CD14-positive monocyte (primary cell): Measurements from ENCODE around the gene LRRC7. TPM values are rescaled to one million over a fixed set of nuclear protein-coding genes. Genes with fewer than 3 reads are reported as not detected.

Experiments used
- DNase-seq, 3 donors: peaks; one replicate each; pipeline ENCODE4 v3.0.0-alpha.2; 2011 to 2022
- H2AFZ ChIP-seq: 2 replicates; pipeline ENCODE4 v1.6.0; 2012; ENCODE audit warnings: mild to moderate bottlenecking, low read depth, low read length, inconsistent platforms; ENCODE audit not compliant: insufficient read depth, poor library complexity, severe bottlenecking
- H3K27ac ChIP-seq, 2 donors: 1 replicate in 1 of 2; 2 replicates in 1 of 2; pipeline ENCODE4 v1.5.1; 2012 to 2013; ENCODE audit warnings: low read length in 2 of 2, control low read depth in 1 of 2, inconsistent platforms in 1 of 2, low read depth in 1 of 2, mild to moderate bottlenecking in 1 of 2
- H3K27me3 ChIP-seq, 2 donors: one replicate each; pipeline versions ENCODE4 v1.6.0 to v1.6.1; 2011 to 2013; ENCODE audit warnings: low read length in 2 of 2; ENCODE audit not compliant: control insufficient read depth in 2 of 2, insufficient read depth in 2 of 2
- H3K36me3 ChIP-seq, 2 donors: replicated peaks in 1 of 2; 1 replicate in 1 of 2; 2 replicates in 1 of 2; pipeline versions ENCODE4 v1.5.1 to v1.6.1; 2012 to 2013; ENCODE audit warnings: low read length in 2 of 2, control low read depth in 1 of 2, inconsistent platforms in 1 of 2, mild to moderate bottlenecking in 1 of 2; ENCODE audit not compliant: insufficient read depth in 2 of 2, control insufficient read depth in 1 of 2
- H3K4me1 ChIP-seq, 2 donors: 1 replicate in 1 of 2; 2 replicates in 1 of 2; pipeline versions ENCODE4 v1.5.1 to v1.6.1; 2012 to 2013; ENCODE audit warnings: low read length in 2 of 2, control low read depth in 1 of 2, inconsistent platforms in 1 of 2, mild to moderate bottlenecking in 1 of 2, moderate library complexity in 1 of 2; ENCODE audit not compliant: insufficient read depth in 2 of 2, control insufficient read depth in 1 of 2
- H3K4me2 ChIP-seq: replicated peaks from 2 replicates; pipeline ENCODE3; 2012; ENCODE audit warnings: low read length, moderate library complexity, mild to moderate bottlenecking; ENCODE audit not compliant: poor library complexity, severe bottlenecking; ENCODE audit errors: extremely low read depth
- H3K4me3 ChIP-seq, 3 experiments: fragments of 200-600 bp in 1 of 3; sonication (generic) in 1 of 3; replicated peaks in 1 of 3; 1 replicate in 2 of 3; 2 replicates in 1 of 3; pipeline ENCODE4 v1.5.1; 2011 to 2013; ENCODE audit warnings: low read length in 3 of 3, mild to moderate bottlenecking in 3 of 3, control low read depth in 2 of 3, low read depth in 2 of 3, inconsistent platforms in 1 of 3, moderate library complexity in 1 of 3
- H3K79me2 ChIP-seq: 2 replicates; pipeline ENCODE4 v1.6.0; 2012; ENCODE audit warnings: mild to moderate bottlenecking, control low read depth, inconsistent platforms, low read length, moderate library complexity; ENCODE audit not compliant: insufficient read depth
- H3K9ac ChIP-seq: 2 replicates; pipeline ENCODE4 v1.6.0; 2017; ENCODE audit warnings: low read length, mild to moderate bottlenecking; ENCODE audit not compliant: insufficient read depth, poor library complexity, severe bottlenecking
- H3K9me3 ChIP-seq, 2 donors: replicated peaks in 1 of 2; 1 replicate in 1 of 2; 2 replicates in 1 of 2; pipeline versions ENCODE4 v1.5.1 to v1.6.1; 2012 to 2013; ENCODE audit warnings: low read length in 2 of 2, control low read depth in 1 of 2; ENCODE audit not compliant: control insufficient read depth in 1 of 2, insufficient read depth in 1 of 2
- H4K20me1 ChIP-seq: 2 replicates; pipeline ENCODE4 v1.6.0; 2012; ENCODE audit warnings: mild to moderate bottlenecking, low read length, control low read depth, moderate library complexity; ENCODE audit not compliant: insufficient read depth
- H3K27ac Mint-ChIP-seq, 7 donors: one replicate each; pipeline ENCODE4 v1.8.0; 2020; ENCODE audit warnings: mild to moderate bottlenecking in 7 of 7, mixed read lengths in 7 of 7, moderate library complexity in 6 of 7, inconsistent platforms in 2 of 7
- H3K27me3 Mint-ChIP-seq, 3 donors: one replicate each; pipeline ENCODE4 v1.8.0; 2021 to 2022; ENCODE audit warnings: low read depth in 3 of 3, mild to moderate bottlenecking in 3 of 3, mixed read lengths in 3 of 3, moderate library complexity in 3 of 3, inconsistent platforms in 1 of 3
- H3K36me3 Mint-ChIP-seq, 2 donors: one replicate each; pipeline ENCODE4 v1.8.0; 2020; ENCODE audit warnings: mixed read lengths in 2 of 2, inconsistent platforms in 1 of 2, mild to moderate bottlenecking in 1 of 2
- H3K4me1 Mint-ChIP-seq: one replicate; pipeline ENCODE4 v1.8.0; 2020; ENCODE audit warnings: mild to moderate bottlenecking, mixed read lengths
- H3K4me3 Mint-ChIP-seq, 2 donors: one replicate each; pipeline ENCODE4 v1.8.0; 2020; ENCODE audit warnings: mild to moderate bottlenecking in 2 of 2, mixed read lengths in 2 of 2, moderate library complexity in 1 of 2
- H3K9me3 Mint-ChIP-seq, 7 donors: one replicate each; pipeline ENCODE4 v1.8.0; 2020 to 2022; ENCODE audit warnings: mixed read lengths in 7 of 7, mild to moderate bottlenecking in 6 of 7, moderate library complexity in 6 of 7, inconsistent platforms in 2 of 7
- CTCF ChIP-seq: fragments of 200-600 bp; IDR thresholded peaks from one replicate; pipeline ENCODE4 v1.8.0; 2022; ENCODE audit warnings: antibody characterized with exemption, mild to moderate bottlenecking
- WGBS: methylation state at CpG from one replicate; pipeline ENCODE4 v1.1.5; 2013; ENCODE audit warnings: missing lambda C conversion rate; ENCODE audit not compliant: insufficient coverage; 5-methylcytosine and 5-hydroxymethylcytosine counted together
- intact Hi-C, 2 donors: fragments of 100-400 bp; cut with micrococcal nuclease; formaldehyde crosslinking; loops; one replicate each; pipeline versions ENCODE4 v1.15.0 to v1.15.1; 2023
- polyA plus RNA-seq, 3 donors: library from polyadenylated mRNA; depleted of rRNA in 1 of 3; unstranded in 2 of 3; stranded (reverse) in 1 of 3; fragments of 300-500 nt in 2 of 3; fragments of >200 nt in 1 of 3; fragmentation: Illumina TruSeq in 2 of 3; gene quantifications; 1 replicate in 2 of 3; 2 replicates in 1 of 3; pipeline ENCODE4 v1.2.3, GENCODE V29; 2012 to 2021

LRRC7 gene
- polyA plus RNA-seq, 3 donors: not detected

GRCh38 chr1:69919922-69920273, 352.2 kb downstream of the LRRC7 start:
- H3K4me3 Mint-ChIP-seq: no peak overlapping the region
- no peaks in the 10 kb centered on the region for H3K36me3 Mint-ChIP-seq
- DNase-seq: no peak
- no peak overlapping the region for H3K27ac Mint-ChIP-seq
- Histone ChIP-seq H2AFZ (no peak overlapping the region), H4K20me1 (no peaks in the 10 kb centered on the region), H3K4me3 (no peak overlapping the region), H3K9ac (no peak overlapping the region), H3K4me1 (peaks cover 0 to 3% of the 10 kb centered on the region in 2 donors), H3K79me2 (no peaks in the 10 kb centered on the region), H3K27me3 (no peaks in the 10 kb centered on the region), H3K9me3 (peaks cover 10 to 11% of the 10 kb centered on the region in 2 donors), H3K27ac (no peak overlapping the region), H3K36me3 (no peaks in the 10 kb centered on the region), H3K4me2 (no peak overlapping the region)
- intact Hi-C loops: no loop called here
- TF ChIP-seq CTCF: no peak
- WGBS: 100% methylated on average over 4 of the region's 6 CpGs
- peaks cover 0 to 3% (median 3%) of the 10 kb centered on the region in 3 donors for H3K27me3 Mint-ChIP-seq
- peaks cover 5 to 14% (median 11%) of the 10 kb centered on the region in 7 donors for H3K9me3 Mint-ChIP-seq
- H3K4me1 Mint-ChIP-seq: peaks cover 2% of the 10 kb centered on the region

DNA sequence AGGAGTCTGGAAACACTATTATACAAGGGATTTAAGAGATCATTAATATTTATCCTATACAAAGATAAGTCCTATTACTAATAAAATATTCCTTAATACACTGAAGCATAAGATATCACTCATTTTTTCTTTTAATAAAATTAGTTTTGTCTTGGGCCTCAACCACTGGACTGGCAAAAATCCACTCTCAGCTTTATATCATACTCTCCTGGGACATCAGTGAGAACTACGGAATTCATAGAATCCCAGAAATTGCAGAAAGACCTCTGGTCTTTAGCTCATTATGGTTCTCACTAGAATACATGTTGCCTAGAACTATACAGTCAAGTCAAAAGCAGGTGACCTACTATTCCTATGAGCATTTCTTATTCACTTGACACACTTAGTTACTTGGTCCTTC, 352.7 kb downstream of the LRRC7 start:
- no peak for TF ChIP-seq CTCF
- Mint-ChIP-seq H3K27me3 (peaks cover 0 to 3% (median 3%) of the 10 kb centered on the region in 3 donors), H3K9me3 (peaks cover 5 to 14% (median 11%) of the 10 kb centered on the region in 7 donors), H3K27ac (no peak overlapping the region), H3K4me1 (no peaks in the 10 kb centered on the region), H3K36me3 (no peaks in the 10 kb centered on the region), H3K4me3 (no peak overlapping the region)
- H3K79me2 ChIP-seq: no peaks in the 10 kb centered on the region
- H3K4me3 ChIP-seq: no peak overlapping the region
- no peak overlapping the region for H2AFZ ChIP-seq
- no peak overlapping the region for H3K27ac ChIP-seq
- intact Hi-C loops: no loop called here
- H3K27me3 ChIP-seq: no peaks in the 10 kb centered on the region
- WGBS: 100% methylated on average over 1 of the region's 1 CpG
- DNase-seq: no peak
- peaks cover 10 to 11% of the 10 kb centered on the region in 2 donors for H3K9me3 ChIP-seq
- H3K4me2 ChIP-seq: no peak overlapping the region
- H3K9ac ChIP-seq: no peak overlapping the region
- no peaks in the 10 kb centered on the region for H3K36me3 ChIP-seq
- H3K4me1 ChIP-seq: no peaks in the 10 kb centered on the region
- H4K20me1 ChIP-seq: no peaks in the 10 kb centered on the region
